Endothelial cell of umbilical vein (primary cell): ENCODE measurements around the gene TOR1A.

Source experiments
- CTCF ChIP-seq, 2 donors: IDR thresholded peaks; 1 replicate in 1 of 2; 2 replicates in 1 of 2; pipeline ENCODE4 v1.5.1; 2011; ENCODE audit warnings: low read length in 2 of 2, mild to moderate bottlenecking in 2 of 2, moderate library complexity in 2 of 2, control low read depth in 1 of 2, inconsistent platforms in 1 of 2, low read depth in 1 of 2; ENCODE audit not compliant: insufficient read depth in 1 of 2; ENCODE audit errors: extremely low read depth in 1 of 2
- EZH2 ChIP-seq: IDR thresholded peaks from 2 replicates; pipeline ENCODE4 v1.6.1; 2012; ENCODE audit warnings: borderline replicate concordance, low read depth, mild to moderate bottlenecking, moderate library complexity, low read length, inconsistent platforms; ENCODE audit not compliant: severe bottlenecking
- MYC ChIP-seq: IDR thresholded peaks from one replicate; pipeline ENCODE4 v1.6.1; 2011; ENCODE audit warnings: mild to moderate bottlenecking, low read depth, low read length
- POLR2AphosphoS5 ChIP-seq: IDR thresholded peaks from 2 replicates; pipeline ENCODE4 v1.6.1; 2012; ENCODE audit warnings: low read depth, mild to moderate bottlenecking, control low read depth, low read length, moderate library complexity; ENCODE audit not compliant: insufficient read depth
- TF ChIP-seq, protein P1 (sequence below): IDR thresholded peaks from 2 replicates; pipeline ENCODE4 v1.6.1; 2011; ENCODE audit not compliant: insufficient read depth, insufficient read length

DNA sequence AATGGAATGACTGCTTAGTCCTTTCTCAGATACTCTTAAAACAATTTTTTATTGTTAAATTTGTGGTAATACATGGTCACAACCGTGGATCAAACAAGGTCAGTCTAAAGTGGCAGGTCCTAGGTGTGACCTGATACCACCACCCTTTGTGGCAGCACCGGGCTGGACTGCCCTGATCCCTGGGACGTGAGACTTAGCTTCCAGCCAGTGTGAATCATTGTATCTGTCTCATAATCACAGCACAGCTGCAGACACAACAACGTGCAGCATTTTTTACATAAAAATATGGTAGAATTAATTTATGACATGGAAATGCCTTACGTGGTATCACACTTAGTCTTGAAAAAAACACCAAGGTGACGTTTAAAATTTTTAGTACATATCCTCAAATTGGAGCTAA lies 13.1 kb downstream of the TOR1A start:
- TF ChIP-seq, protein P1, sequence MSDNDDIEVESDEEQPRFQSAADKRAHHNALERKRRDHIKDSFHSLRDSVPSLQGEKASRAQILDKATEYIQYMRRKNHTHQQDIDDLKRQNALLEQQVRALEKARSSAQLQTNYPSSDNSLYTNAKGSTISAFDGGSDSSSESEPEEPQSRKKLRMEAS = no peak
- TF ChIP-seq EZH2 (no peak), POLR2AphosphoS5 (no peak), CTCF (IDR thresholded peaks at IDR 0.05; ENCODE audit: extremely low read depth in 1 of 2, insufficient read depth in 1 of 2, low read depth in 1 of 2, low read length in 2 of 2) (no peak), MYC (no peak)
